ENCODE results near the gene EEF2K. TPM values are rescaled to one million over a fixed set of nuclear protein-coding genes. Genes with fewer than 3 reads are reported as not detected.

EEF2K gene
- total RNA-seq, 1 donor from 2014 or later, result 12.2 TPM

- DNase-seq (ENCODE audit: low read depth), result no peak
- H3K4me3 ChIP-seq (ENCODE audit: low read depth, low read length), result no peak overlapping the region
- no peak for TF ChIP-seq CTCF (conservative IDR thresholded peaks at IDR 0.05; ENCODE audit: low read depth, low read length)
These were observed 13.5 kb downstream of the EEF2K start for GRCh38 chr16:22219389-22220068.

- H3K4me3 ChIP-seq (ENCODE audit: low read depth, low read length), result no peak overlapping the region
- no peak for TF ChIP-seq CTCF (conservative IDR thresholded peaks at IDR 0.05; ENCODE audit: low read depth, low read length)
- DNase-seq (ENCODE audit: low read depth), result no peak
These were observed 14.0 kb downstream of the EEF2K start for GRCh38 chr16:22220069-22220440.

- DNase-seq (ENCODE audit: low read depth), result no peak
- no peak overlapping the region for H3K4me3 ChIP-seq (ENCODE audit: low read depth, low read length)
- no peak for TF ChIP-seq CTCF (conservative IDR thresholded peaks at IDR 0.05; ENCODE audit: low read depth, low read length)
These were observed 14.6 kb downstream of the EEF2K start for GRCh38 chr16:22220714-22221113.

- DNase-seq (ENCODE audit: low read depth), result no peak
- H3K4me3 ChIP-seq (ENCODE audit: low read depth, low read length), result no peak overlapping the region
- no peak for TF ChIP-seq CTCF (conservative IDR thresholded peaks at IDR 0.05; ENCODE audit: low read depth, low read length)
These were observed 15.9 kb downstream of the EEF2K start for GRCh38 chr16:22222006-22222405.

- no peak overlapping the region for H3K4me3 ChIP-seq (ENCODE audit: low read depth, low read length)
- TF ChIP-seq CTCF (conservative IDR thresholded peaks at IDR 0.05; ENCODE audit: low read depth, low read length), result no peak
- DNase-seq (ENCODE audit: low read depth), result no peak
These were observed 16.9 kb downstream of the EEF2K start for GRCh38 chr16:22222998-22223397.

- DNase-seq (ENCODE audit: low read depth), result no peak
- TF ChIP-seq CTCF (conservative IDR thresholded peaks at IDR 0.05; ENCODE audit: low read depth, low read length), result no peak
- H3K4me3 ChIP-seq (ENCODE audit: low read depth, low read length), result no peak overlapping the region
These were observed 19.0 kb downstream of the EEF2K start for GRCh38 chr16:22225060-22225459.

GRCh38 chr16:22229889-22230288 lies 23.8 kb downstream of the EEF2K start:
- no peak overlapping the region for H3K4me3 ChIP-seq (ENCODE audit: low read depth, low read length)
- TF ChIP-seq CTCF (conservative IDR thresholded peaks at IDR 0.05; ENCODE audit: low read depth, low read length), result no peak

More at GRCh38 chr16:22229889-22230288, 23.8 kb downstream of the EEF2K start:
- DNase-seq (ENCODE audit: low read depth), result no peak
